Activated CD8-positive, alpha-beta T cell treated with anti-CD3 and anti-CD28 coated beads for 36 hours (primary cell): ENCODE results near the gene PCDH18. TPM values are rescaled to one million over a fixed set of nuclear protein-coding genes. Genes with fewer than 3 reads are reported as not detected.

Experiments
- ATAC-seq: fragments of 200-7000 bp; cut with Tn5 transposase; one replicate; pipeline ENCODE4 v1.10.0; 2021; ENCODE audit warnings: mild to moderate bottlenecking, moderate library complexity
- CTCF ChIA-PET: fragments of 350-600 bp; sonication (Branson Sonifier 250); formaldehyde crosslinking; loops from one replicate; lab custom pipeline; 2021; ENCODE audit warnings: antibody characterized with exemption; lab: Charles Lee
- POLR2A ChIA-PET: fragments of 350-600 bp; sonication (Branson Sonifier 250); formaldehyde crosslinking; loops from one replicate; lab custom pipeline; 2021; ENCODE audit warnings: antibody characterized with exemption; lab: Charles Lee
- DNase-seq: peaks from one replicate; pipeline ENCODE4 v3.0.0-alpha.2; 2020
- H3K27ac Mint-ChIP-seq: one replicate; pipeline ENCODE4 v1.8.0; 2021; ENCODE audit warnings: mild to moderate bottlenecking, mixed read lengths
- H3K27me3 Mint-ChIP-seq: one replicate; pipeline ENCODE4 v1.8.0; 2021; ENCODE audit warnings: mixed read lengths
- H3K36me3 Mint-ChIP-seq: one replicate; pipeline ENCODE4 v1.8.0; 2021; ENCODE audit warnings: low read depth, mixed read lengths
- H3K4me1 Mint-ChIP-seq: one replicate; pipeline ENCODE4 v1.8.0; 2021; ENCODE audit warnings: low read depth, mixed read lengths
- H3K4me3 Mint-ChIP-seq: one replicate; pipeline ENCODE4 v1.8.0; 2021; ENCODE audit warnings: mild to moderate bottlenecking, moderate library complexity, mixed read lengths
- H3K9me3 Mint-ChIP-seq: one replicate; pipeline ENCODE4 v1.8.0; 2021; ENCODE audit warnings: mixed read lengths
- CTCF ChIP-seq: fragments of 200-600 bp; IDR thresholded peaks from one replicate; pipeline ENCODE4 v1.8.0; 2022; ENCODE audit warnings: antibody characterized with exemption, mild to moderate bottlenecking
- intact Hi-C: fragments of 100-400 bp; cut with micrococcal nuclease; formaldehyde crosslinking; loops from one replicate; pipeline ENCODE4 v1.10.0; 2022
- total RNA-seq, 2 experiments: library from RNA; stranded (reverse); gene quantifications; one replicate each; pipeline ENCODE4 v1.2.3, GENCODE V29; 2021

PCDH18 gene
- total RNA-seq, 2 experiments from 2014 or later = not detected

DNA sequence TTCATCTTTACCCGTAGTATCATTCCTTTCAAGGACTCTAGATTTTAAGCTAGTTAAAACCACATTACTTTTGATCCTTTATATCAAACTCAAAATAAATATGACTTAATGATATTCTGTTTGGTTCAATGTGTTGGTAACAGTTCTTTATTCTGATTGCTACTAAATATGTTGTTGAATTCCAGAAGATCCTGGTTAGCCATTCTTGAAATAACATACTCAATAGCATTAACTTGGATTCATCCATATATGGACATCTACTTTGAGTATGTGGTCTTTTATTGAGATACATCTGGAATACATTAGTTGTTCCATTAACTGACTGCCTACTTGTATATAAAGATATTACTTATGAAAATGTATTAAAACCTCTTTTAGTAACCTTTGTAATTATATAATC lies 27.5 kb upstream of the PCDH18 start:
- intact Hi-C loops = no loop called here
- ChIA-PET CTCF (no interaction called here), POLR2A (no interaction called here)
- no peak overlapping the region for H3K27ac Mint-ChIP-seq
- H3K36me3 Mint-ChIP-seq = no peaks in the 10 kb centered on the region
- H3K4me3 Mint-ChIP-seq = no peak overlapping the region
- H3K4me1 Mint-ChIP-seq = no peaks in the 10 kb centered on the region
- ATAC-seq (no peak), DNase-seq (no peak)
- no peaks in the 10 kb centered on the region for H3K27me3 Mint-ChIP-seq
- peaks cover 6% of the 10 kb centered on the region for H3K9me3 Mint-ChIP-seq
- TF ChIP-seq CTCF = no peak

DNA sequence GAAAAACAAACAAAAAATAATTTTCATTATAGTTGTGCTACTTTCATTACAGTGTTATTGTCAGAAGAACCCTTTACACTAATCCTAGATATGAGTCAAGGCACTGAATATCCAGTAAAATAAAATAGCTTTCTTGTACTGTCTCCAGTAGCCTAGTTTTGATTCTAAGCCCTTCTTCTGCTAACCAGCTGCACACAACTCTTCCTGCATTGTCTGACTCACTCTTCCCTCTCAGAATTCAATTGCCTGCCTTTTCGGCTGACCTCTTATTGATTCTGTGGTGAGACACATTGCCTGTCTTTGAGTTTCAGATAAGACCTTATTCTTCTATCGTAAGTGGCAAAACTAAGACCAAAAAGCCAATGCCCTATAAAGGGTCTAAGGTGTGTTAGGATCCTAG lies 26.7 kb upstream of the PCDH18 start:
- CTCF ChIA-PET = no interaction called here

GRCh38 chr4:137545461-137545861 lies 13.2 kb upstream of the PCDH18 start:
- no peaks in the 10 kb centered on the region for H3K4me1 Mint-ChIP-seq
- ATAC-seq = no peak
- no peak for TF ChIP-seq CTCF
- H3K36me3 Mint-ChIP-seq = no peaks in the 10 kb centered on the region
- ChIA-PET POLR2A (no interaction called here), CTCF (no interaction called here)
- H3K4me3 Mint-ChIP-seq = no peak overlapping the region
- peaks cover 1% of the 10 kb centered on the region for H3K9me3 Mint-ChIP-seq
- no peak for DNase-seq
- H3K27me3 Mint-ChIP-seq = no peaks in the 10 kb centered on the region
- no peak overlapping the region for H3K27ac Mint-ChIP-seq
- intact Hi-C loops = no loop called here

More for the DNA sequence above, 26.7 kb upstream of the PCDH18 start:
- Mint-ChIP-seq H3K36me3 (no peaks in the 10 kb centered on the region), H3K9me3 (peaks cover 6% of the 10 kb centered on the region), H3K27ac (no peak overlapping the region), H3K4me3 (no peak overlapping the region), H3K4me1 (no peaks in the 10 kb centered on the region), H3K27me3 (no peaks in the 10 kb centered on the region)
- POLR2A ChIA-PET = no interaction called here
- DNase-seq (no peak), ATAC-seq (no peak)
- intact Hi-C loops = no loop called here
- no peak for TF ChIP-seq CTCF

DNA sequence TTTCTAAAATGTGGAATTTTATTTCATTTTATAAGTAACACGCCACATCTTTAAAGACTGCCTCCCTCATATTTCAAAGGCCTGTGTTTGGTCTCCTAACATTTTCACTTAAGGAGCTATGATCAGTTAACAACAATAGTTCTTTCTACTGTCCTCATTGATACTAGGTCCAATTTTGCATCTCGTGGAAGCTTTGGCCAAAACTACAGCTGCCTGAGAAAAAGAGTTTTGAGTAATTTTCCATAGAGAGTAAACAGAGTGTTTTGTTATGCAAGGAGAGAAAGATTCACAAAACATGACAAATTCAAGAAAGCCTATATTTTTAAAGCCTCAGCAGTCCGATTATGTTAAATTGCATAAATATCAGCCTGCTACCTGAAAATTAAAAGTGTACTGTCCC lies 11.4 kb upstream of the PCDH18 start:
- POLR2A ChIA-PET = no interaction called here
- DNase-seq = no peak
- H3K9me3 Mint-ChIP-seq = peaks cover under 1% of the 10 kb centered on the region
- no peaks in the 10 kb centered on the region for H3K4me1 Mint-ChIP-seq
- H3K27ac Mint-ChIP-seq = no peak overlapping the region
- TF ChIP-seq CTCF = no peak
- CTCF ChIA-PET = no interaction called here
- intact Hi-C loops = no loop called here
- no peak overlapping the region for H3K4me3 Mint-ChIP-seq
- no peak for ATAC-seq
- no peaks in the 10 kb centered on the region for H3K27me3 Mint-ChIP-seq
- H3K36me3 Mint-ChIP-seq = no peaks in the 10 kb centered on the region

DNA sequence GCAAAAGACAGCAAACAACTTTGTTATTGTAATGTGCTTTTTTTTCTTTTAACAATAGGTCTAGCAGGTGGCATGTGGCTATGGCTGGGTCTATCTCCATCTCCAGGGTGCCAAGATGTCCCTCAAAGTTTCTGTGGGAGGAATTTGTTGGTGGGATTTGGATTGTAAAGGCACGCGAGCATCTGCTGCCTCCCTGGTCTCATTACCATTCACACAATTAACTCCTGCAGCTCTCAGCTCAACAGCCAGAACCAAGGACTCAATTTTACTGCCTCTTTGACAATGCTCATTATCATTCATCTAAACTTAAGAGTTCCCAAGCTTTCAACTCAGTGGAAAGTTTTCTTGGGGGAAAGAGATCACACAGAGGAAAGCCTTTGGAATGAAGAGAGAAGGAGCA lies 10.9 kb upstream of the PCDH18 start:
- Mint-ChIP-seq H3K4me1 (no peaks in the 10 kb centered on the region), H3K27ac (no peak overlapping the region), H3K4me3 (no peak overlapping the region), H3K36me3 (no peaks in the 10 kb centered on the region), H3K9me3 (peaks cover 2% of the 10 kb centered on the region), H3K27me3 (no peaks in the 10 kb centered on the region)
- DNase-seq (no peak), ATAC-seq (no peak)
- CTCF ChIA-PET = no interaction called here
- TF ChIP-seq CTCF = no peak
- POLR2A ChIA-PET = no interaction called here
- intact Hi-C loops = no loop called here
